Esophagus (tissue), 2 donors: ENCODE measurements around the gene HAUS3. TPM values are rescaled to one million over a fixed set of nuclear protein-coding genes. Genes with fewer than 3 reads are reported as not detected.
A peak's percentile ranks its signal among the peaks of the same experiment; 100 is the strongest.

Source experiments
- H3K27ac ChIP-seq, 2 donors: one replicate each; pipeline ENCODE4 v1.5.1; 2013; ENCODE audit warnings: low read depth in 2 of 2, mild to moderate bottlenecking in 2 of 2, inconsistent platforms in 1 of 2, low read length in 1 of 2, moderate library complexity in 1 of 2
- H3K27me3 ChIP-seq, 2 donors: one replicate each; pipeline ENCODE4 v1.6.1; 2013; ENCODE audit warnings: low read length in 2 of 2, control low read depth in 1 of 2, mild to moderate bottlenecking in 1 of 2; ENCODE audit not compliant: insufficient read depth in 2 of 2, control insufficient read depth in 1 of 2
- H3K36me3 ChIP-seq, 2 donors: one replicate each; pipeline ENCODE4 v1.6.1; 2013; ENCODE audit warnings: low read length in 1 of 2; ENCODE audit not compliant: control insufficient read depth in 2 of 2, insufficient read depth in 2 of 2
- H3K4me1 ChIP-seq, 2 donors: one replicate each; pipeline ENCODE4 v1.6.1; 2013; ENCODE audit warnings: low read length in 1 of 2; ENCODE audit not compliant: control insufficient read depth in 2 of 2, insufficient read depth in 2 of 2
- H3K4me3 ChIP-seq, 2 donors: one replicate each; pipeline ENCODE4 v1.5.1; 2013; ENCODE audit warnings: low read length in 2 of 2, mild to moderate bottlenecking in 2 of 2, low read depth in 1 of 2, moderate library complexity in 1 of 2
- H3K9me3 ChIP-seq, 2 donors: one replicate each; pipeline ENCODE4 v1.6.1; 2013; ENCODE audit warnings: mild to moderate bottlenecking in 2 of 2, low read depth in 1 of 2, low read length in 1 of 2, moderate library complexity in 1 of 2; ENCODE audit not compliant: control insufficient read depth in 2 of 2, insufficient read depth in 1 of 2
- WGBS, 2 donors: extraction: QIAGEN DNeasy Blood & Tissue Kit; methylation state at CpG; one replicate each; pipeline ENCODE4 v1.1.7; 2013; 5-methylcytosine and 5-hydroxymethylcytosine counted together
- polyA plus RNA-seq, 2 donors: library from polyadenylated mRNA; stranded (reverse); fragments of 200-250 nt; gene quantifications; one replicate each; pipeline ENCODE4 v1.2.3, GENCODE V29; 2013
- donor health status: healthy with polysubstance abuse.
- donor health status: Bipolar disorder and iron deficiency.

The HAUS3 gene
- polyA plus RNA-seq, 2 donors: 5.0 to 8.1 TPM

DNA sequence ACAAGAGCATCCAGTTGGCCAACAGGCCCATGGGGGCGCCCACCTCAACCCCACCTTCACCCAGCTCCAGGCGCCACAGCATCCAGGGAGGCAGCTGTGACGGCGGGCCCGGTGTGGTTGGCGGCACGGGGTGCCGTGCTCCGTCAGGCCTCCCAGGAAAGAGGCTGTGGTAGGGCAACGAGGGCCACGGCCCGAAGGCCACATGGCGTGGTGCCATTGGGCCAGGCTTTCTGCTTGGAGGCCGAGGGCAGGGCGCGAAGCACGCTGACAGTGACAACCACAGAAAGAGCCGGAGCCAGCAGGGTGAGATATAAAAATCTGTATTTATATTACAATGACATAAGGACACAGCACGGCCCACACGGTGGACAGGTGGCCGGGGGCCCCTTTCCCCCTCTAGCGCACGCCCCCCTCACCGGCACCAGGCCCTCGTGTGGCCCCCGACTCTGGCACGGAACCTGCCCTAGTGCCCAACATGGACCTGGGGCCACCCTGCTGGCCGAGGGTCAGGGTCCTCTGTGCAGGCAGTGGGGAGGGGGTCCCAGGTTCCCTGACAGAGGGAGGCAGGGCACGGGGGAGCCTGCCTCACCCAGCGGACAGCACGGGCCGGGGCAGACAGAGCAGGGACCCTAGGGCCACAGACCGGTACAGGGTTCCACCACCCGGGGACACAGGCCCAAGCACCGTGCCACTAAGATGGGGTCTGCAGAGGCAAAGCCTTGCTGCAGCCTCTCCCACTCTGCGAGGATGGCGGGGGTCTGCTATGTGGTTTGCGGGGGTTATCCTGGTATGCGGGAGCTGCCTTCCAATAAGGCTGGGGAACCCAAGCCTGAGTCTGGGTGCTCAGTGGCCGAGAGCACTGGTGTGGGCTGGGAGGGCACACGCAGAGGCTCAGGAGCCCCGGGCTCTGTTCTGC, 5.5 kb upstream of the HAUS3 start:
- 88 to 90% methylated on average over 40 to 42 of the region's 42 CpGs for WGBS, 2 donors
- Histone ChIP-seq H3K9me3 (no peaks in the 10 kb centered on the region), H3K27me3 (no peaks in the 10 kb centered on the region), H3K27ac (no peak overlapping the region), H3K4me3 (no peak overlapping the region), H3K4me1 (peaks cover 0 to 12% of the 10 kb centered on the region in 2 donors), H3K36me3 (peaks cover 7 to 44% of the 10 kb centered on the region in 2 donors)

DNA sequence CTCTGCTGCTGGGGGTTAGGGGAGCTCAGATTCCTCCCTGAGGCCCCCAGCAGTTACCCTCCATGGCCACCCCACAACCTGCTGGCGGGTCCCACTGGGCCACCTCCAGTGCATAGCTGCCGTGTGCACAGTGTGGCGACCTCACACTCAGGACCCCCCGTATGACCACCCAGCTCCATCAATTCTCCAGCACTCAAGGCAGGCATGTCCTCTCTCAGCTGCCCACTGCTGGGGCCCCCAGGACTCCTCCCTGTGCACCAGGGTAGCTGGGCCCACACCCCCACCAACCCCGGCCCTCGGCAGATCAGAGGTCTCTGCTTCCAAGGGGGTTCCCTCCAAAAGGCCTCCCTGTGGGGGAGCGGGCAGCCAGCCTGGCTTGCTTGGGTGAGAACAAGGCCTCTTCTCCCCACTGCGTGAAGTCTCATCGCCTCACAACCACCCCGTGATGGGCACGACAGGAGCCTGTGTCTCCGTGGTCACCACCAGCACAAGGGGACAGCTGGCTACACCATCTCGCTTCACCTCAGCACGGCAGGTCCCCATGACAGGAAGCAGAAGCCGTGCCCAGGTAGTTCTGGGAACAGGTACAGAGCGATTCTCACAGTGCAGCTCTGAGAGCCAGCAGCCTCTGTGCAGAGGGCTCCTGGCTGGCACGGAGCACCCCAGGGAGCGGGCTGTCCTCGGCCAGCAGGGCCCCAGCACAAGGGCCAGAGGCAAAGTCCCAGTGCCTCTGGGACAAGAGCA, 4.6 kb upstream of the HAUS3 start:
- Histone ChIP-seq H3K9me3 (no peaks in the 10 kb centered on the region), H3K4me3 (no peak overlapping the region), H3K36me3 (peaks cover 0 to 38% of the 10 kb centered on the region in 2 donors), H3K27me3 (no peaks in the 10 kb centered on the region), H3K27ac (no peak overlapping the region), H3K4me1 (peaks cover 0 to 14% of the 10 kb centered on the region in 2 donors)
- 91% methylated on average over 19 of the region's 19 CpGs for WGBS, 2 donors

DNA sequence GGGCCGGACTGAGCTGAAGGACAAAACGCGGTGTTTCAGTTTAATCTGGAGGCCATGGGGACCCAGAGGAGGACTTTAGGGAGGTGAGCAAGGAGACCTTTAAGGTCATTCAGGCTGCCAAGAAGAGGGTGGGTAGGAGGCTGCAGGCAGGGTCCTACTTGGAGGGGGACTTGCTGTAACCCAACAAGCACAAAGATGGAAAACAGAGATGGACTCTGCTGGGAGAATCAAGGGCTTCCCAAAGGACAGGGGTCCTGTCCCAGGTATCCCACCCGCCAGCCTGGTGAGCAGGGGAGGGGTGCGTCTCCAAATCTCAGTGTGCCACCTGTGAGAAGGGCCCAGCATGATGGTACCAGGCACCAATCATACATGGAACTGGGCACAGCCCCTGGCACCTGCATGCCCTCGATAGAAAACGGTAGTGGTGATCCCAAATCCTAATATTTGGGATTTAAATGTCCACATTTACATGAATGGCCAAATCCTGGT, 3.9 kb upstream of the HAUS3 start:
- H3K4me3 ChIP-seq: no peak overlapping the region
- peaks cover 0 to 13% of the 10 kb centered on the region in 2 donors for H3K4me1 ChIP-seq
- H3K27me3 ChIP-seq: no peaks in the 10 kb centered on the region
- peaks cover 0 to 31% of the 10 kb centered on the region in 2 donors for H3K36me3 ChIP-seq
- no peaks in the 10 kb centered on the region for H3K9me3 ChIP-seq
- WGBS, 2 donors: 83 to 85% methylated on average over 7 of the region's 7 CpGs
- peak overlapping the region in 1 of 2 donors; percentile 5 for H3K27ac ChIP-seq

DNA sequence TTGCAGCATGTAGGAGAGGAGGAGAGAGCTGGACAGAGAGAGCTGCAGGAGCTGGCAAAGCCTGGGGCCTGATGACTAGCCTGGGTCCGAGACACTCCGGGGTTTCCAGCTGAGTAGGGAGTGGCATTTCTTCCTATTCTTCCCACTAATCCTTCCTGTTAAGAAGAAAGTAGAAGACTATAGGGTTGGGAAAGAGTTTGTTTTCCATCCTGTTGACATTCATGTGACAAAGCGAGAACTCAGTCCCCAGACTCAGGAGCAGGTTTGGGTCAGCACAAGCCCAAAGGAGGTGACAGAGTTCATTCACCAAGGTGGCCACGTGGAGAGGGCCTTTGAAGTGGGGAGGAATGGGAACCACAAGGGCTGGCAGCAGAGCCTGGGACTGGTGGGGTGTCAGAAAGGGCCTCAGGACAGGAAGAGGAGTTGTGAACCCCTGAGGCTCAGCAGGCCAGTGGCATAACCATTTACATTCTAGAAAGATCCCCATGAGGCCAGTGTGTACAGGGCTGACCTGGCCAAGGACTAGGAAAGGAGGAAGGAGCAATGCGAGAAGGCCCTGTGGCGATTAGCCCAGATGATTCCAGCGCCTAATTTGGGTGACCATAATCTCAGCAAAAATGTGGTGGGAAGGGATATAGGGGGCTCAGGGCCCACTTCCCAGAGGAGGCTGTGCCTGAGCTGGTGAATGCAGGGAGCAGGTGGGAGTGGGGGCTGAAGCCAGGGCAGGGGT, 3.3 kb upstream of the HAUS3 start:
- Histone ChIP-seq H3K27ac (peak overlapping the region; percentile 4 to 59), H3K4me1 (peaks cover 0 to 13% of the 10 kb centered on the region in 2 donors), H3K9me3 (no peaks in the 10 kb centered on the region), H3K36me3 (peaks cover 0 to 25% of the 10 kb centered on the region in 2 donors), H3K4me3 (no peak overlapping the region), H3K27me3 (no peaks in the 10 kb centered on the region)
- 50 to 65% methylated on average over 7 of the region's 7 CpGs for WGBS, 2 donors

DNA sequence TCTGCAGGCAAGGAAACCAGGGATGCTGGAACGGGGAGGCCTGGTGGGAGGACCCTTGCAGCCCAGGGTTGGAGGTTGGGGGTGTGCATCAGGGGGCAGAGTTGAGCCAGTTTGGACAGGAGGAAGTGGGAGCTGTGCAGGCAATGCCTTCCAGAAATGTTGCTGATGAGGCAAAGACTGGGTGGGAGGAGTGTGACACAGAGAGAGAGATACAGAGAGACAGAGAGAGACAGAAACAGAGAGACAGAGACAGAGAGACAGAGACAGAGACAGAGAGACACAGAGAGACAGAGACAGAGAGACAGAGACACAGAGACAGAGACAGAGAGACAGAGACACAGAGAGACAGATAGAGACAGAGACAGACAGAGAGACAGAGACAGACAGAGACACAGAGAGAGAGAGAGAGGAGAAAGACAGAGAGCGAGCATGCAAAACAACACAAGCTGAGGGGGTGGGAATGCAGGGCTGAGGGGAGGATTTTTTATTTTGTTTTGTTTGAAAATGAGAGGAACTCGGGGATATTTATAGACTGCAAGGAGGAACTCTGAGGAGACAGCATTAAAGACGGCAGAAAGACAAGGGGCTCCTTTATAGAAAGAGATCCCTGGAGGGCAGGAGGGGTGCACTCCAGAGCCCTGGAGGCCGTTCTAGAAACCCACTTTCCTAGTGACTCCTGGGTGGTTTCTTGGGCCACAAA, 1.9 kb upstream of the HAUS3 start:
- Histone ChIP-seq H3K36me3 (peaks cover 0 to 19% of the 10 kb centered on the region in 2 donors), H3K9me3 (no peaks in the 10 kb centered on the region), H3K27me3 (no peaks in the 10 kb centered on the region), H3K4me3 (no peak overlapping the region), H3K4me1 (peaks cover 0 to 7% of the 10 kb centered on the region in 2 donors), H3K27ac (peak overlapping the region; percentile 33 to 42)
- WGBS, 2 donors: 43 to 49% methylated on average over 5 of the region's 5 CpGs

- Histone ChIP-seq H3K4me3 (peak overlapping the region; percentile 74 to 98), H3K27ac (peak overlapping the region in 1 of 2 donors; percentile 93), H3K4me1 (peaks cover 0 to 7% of the 10 kb centered on the region in 2 donors), H3K36me3 (no peaks in the 10 kb centered on the region), H3K9me3 (no peaks in the 10 kb centered on the region), H3K27me3 (no peaks in the 10 kb centered on the region)
- whole genome bisulfite sequencing, 2 donors: 3 to 5% methylated on average over 7 of the region's 7 CpGs
Observed at GRCh38 chr4:2241003-2241402, 918 bp downstream of the HAUS3 start.

- Histone ChIP-seq H3K4me3 (no peak overlapping the region), H3K27me3 (no peaks in the 10 kb centered on the region), H3K36me3 (peaks cover 3 to 4% of the 10 kb centered on the region in 2 donors), H3K9me3 (no peaks in the 10 kb centered on the region), H3K4me1 (no peaks in the 10 kb centered on the region), H3K27ac (no peak overlapping the region)
- WGBS, 2 donors: 55 to 56% methylated on average over 3 of the region's 3 CpGs
Observed at GRCh38 chr4:2236944-2237666, 4.8 kb downstream of the HAUS3 start.

- WGBS, 2 donors: 98 to 99% methylated on average over 6 of the region's 6 CpGs
- peaks cover 5% of the 10 kb centered on the region in 2 donors for H3K36me3 ChIP-seq
- no peak overlapping the region for H3K27ac ChIP-seq
Observed at GRCh38 chr4:2231082-2231481, 10.8 kb downstream of the HAUS3 start.

More at GRCh38 chr4:2231082-2231481, 10.8 kb downstream of the HAUS3 start:
- Histone ChIP-seq H3K9me3 (no peaks in the 10 kb centered on the region), H3K4me1 (no peaks in the 10 kb centered on the region), H3K4me3 (no peak overlapping the region), H3K27me3 (no peaks in the 10 kb centered on the region)
